ENCODE results near the gene EPN1. TPM values are rescaled to one million over a fixed set of nuclear protein-coding genes. Genes with fewer than 3 reads are reported as not detected.

The EPN1 gene
- total RNA-seq, 1 experiment from 2014 or later, result 162 TPM

DNA sequence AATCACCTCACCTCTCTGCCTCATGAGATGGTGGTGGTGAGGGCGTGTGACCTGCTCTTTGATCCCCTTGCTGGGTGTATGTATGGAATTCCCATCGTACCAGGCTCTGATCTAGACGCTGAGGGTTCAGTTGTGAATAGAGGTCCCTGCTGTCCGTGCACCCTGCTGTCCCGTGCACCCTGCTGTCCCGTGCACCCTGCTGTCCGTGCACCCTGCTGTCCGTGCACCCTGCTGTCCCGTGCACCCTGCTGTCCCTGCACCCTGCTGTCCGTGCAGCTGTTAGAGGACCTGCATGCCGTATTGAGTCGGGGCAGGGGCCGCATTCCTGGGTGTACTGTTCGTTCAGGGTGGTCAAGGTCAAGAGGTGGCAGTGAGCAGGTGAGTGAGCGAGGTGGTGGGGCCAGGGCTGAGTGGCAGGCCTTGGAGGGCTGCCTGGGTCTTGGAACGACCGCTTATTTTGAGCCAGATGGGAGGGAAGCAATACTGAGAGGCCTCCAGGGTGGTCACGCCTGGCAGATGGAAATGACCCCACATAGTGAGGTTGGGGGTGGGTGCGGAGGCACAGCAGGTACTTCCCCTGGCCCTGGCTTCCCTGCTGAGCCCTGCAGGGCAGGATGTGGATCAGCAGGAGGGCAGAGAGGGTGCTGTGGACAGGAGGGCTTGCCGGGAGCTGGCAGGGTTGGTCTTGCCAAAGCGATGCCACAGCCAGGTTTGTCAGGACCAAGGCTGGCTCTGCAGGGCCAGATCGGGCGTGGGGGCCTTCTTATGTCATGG, 4.6 kb upstream of the EPN1 start:
- TF ChIP-seq, protein P1, sequence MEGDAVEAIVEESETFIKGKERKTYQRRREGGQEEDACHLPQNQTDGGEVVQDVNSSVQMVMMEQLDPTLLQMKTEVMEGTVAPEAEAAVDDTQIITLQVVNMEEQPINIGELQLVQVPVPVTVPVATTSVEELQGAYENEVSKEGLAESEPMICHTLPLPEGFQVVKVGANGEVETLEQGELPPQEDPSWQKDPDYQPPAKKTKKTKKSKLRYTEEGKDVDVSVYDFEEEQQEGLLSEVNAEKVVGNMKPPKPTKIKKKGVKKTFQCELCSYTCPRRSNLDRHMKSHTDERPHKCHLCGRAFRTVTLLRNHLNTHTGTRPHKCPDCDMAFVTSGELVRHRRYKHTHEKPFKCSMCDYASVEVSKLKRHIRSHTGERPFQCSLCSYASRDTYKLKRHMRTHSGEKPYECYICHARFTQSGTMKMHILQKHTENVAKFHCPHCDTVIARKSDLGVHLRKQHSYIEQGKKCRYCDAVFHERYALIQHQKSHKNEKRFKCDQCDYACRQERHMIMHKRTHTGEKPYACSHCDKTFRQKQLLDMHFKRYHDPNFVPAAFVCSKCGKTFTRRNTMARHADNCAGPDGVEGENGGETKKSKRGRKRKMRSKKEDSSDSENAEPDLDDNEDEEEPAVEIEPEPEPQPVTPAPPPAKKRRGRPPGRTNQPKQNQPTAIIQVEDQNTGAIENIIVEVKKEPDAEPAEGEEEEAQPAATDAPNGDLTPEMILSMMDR (IDR thresholded peaks at IDR 0.05; ENCODE audit: unreplicated experiment), result no peak
- intact Hi-C loops (cut with micrococcal nuclease; ENCODE audit: unreplicated experiment), result no loop called here
- H3K27me3 Mint-ChIP-seq (ENCODE audit: unreplicated experiment), result no peaks in the 10 kb centered on the region
- no TSS peak for BruUV-seq (replicated peaks)
- CTCF ChIA-PET, result interaction anchor here (1.5 kb wide), 1 partner anchor 38 kb away, joined by 9 read pairs; no protein-coding TSS in a partner anchor
- H3K36me3 Mint-ChIP-seq (ENCODE audit: insufficient read depth, unreplicated experiment), result peaks cover 93% of the 10 kb centered on the region
- peak overlapping the region; percentile 8 for H3K4me3 Mint-ChIP-seq (ENCODE audit: low read depth, unreplicated experiment)
- H3K27ac Mint-ChIP-seq (ENCODE audit: unreplicated experiment), result no peak overlapping the region
- H3K9me3 Mint-ChIP-seq (ENCODE audit: low read depth, unreplicated experiment), result no peaks in the 10 kb centered on the region
- H3K4me1 Mint-ChIP-seq (ENCODE audit: low read depth, unreplicated experiment), result peaks cover 60% of the 10 kb centered on the region
- DNase-seq, result no peak

DNA sequence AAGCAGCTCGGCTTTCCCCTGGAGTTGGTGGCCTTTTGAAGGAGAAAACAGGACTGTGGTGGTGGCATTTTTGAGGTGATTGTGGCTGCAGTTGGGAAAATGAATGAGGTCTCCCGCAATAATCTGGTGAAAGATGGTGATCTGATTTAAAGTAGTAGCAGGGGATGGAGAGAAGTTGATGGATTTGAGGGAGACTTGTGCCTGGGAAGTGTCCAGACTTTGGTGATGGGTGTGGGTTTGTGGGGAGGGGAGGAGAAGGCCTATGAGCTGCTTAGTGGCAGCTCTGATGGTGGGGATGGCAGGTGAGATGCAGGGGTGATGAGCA, 4.0 kb upstream of the EPN1 start:
- TF ChIP-seq, protein P1 (IDR thresholded peaks at IDR 0.05; ENCODE audit: unreplicated experiment), result no peak
- intact Hi-C loops (cut with micrococcal nuclease; ENCODE audit: unreplicated experiment), result no loop called here
- CTCF ChIA-PET, result interaction anchor here (1.0 to 1.5 kb wide), 6 partner anchors 13 to 662 kb away, joined by 3 to 15 read pairs (median 6); partner anchors contain the start of gene U2AF2
- DNase-seq, result no peak
- H3K4me1 Mint-ChIP-seq (ENCODE audit: low read depth, unreplicated experiment), result peaks cover 60% of the 10 kb centered on the region
- peaks cover 93% of the 10 kb centered on the region for H3K36me3 Mint-ChIP-seq (ENCODE audit: insufficient read depth, unreplicated experiment)
- no TSS peak for BruUV-seq (replicated peaks)
- peak overlapping the region; percentile 10 for H3K4me3 Mint-ChIP-seq (ENCODE audit: low read depth, unreplicated experiment)
- H3K27ac Mint-ChIP-seq (ENCODE audit: unreplicated experiment), result no peak overlapping the region
- H3K9me3 Mint-ChIP-seq (ENCODE audit: low read depth, unreplicated experiment), result no peaks in the 10 kb centered on the region
- H3K27me3 Mint-ChIP-seq (ENCODE audit: unreplicated experiment), result no peaks in the 10 kb centered on the region

DNA sequence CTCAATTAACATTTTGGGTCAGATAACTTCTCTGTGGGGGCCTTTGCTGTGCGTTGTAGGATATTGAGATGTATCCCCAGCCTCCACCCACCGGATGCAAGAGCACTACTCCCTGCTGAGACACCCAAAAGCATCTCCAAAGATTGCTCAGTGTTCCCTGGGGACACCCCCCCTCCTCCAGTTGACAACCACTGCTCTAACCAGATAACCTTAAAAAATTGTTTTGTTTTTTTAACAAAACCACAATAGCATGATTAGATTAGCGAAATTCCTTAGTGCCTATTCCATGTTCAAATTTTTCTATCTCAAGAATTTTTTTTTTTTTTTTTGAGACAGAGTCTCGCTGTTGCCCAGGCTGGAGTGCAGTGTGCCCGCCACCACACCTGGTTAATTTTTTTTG, 2.6 kb upstream of the EPN1 start:
- Mint-ChIP-seq H3K4me1 (ENCODE audit: low read depth, unreplicated experiment) (peaks cover 63% of the 10 kb centered on the region), H3K4me3 (ENCODE audit: low read depth, unreplicated experiment) (no peak overlapping the region), H3K36me3 (ENCODE audit: insufficient read depth, unreplicated experiment) (peaks cover 87% of the 10 kb centered on the region), H3K9me3 (ENCODE audit: low read depth, unreplicated experiment) (no peaks in the 10 kb centered on the region), H3K27me3 (ENCODE audit: unreplicated experiment) (no peaks in the 10 kb centered on the region), H3K27ac (ENCODE audit: unreplicated experiment) (no peak overlapping the region)
- intact Hi-C loops (cut with micrococcal nuclease; ENCODE audit: unreplicated experiment), result loop anchor here (2.0 kb wide), 1 partner anchor 16 kb away; no protein-coding TSS in a partner anchor
- TF ChIP-seq, protein P1 (IDR thresholded peaks at IDR 0.05; ENCODE audit: unreplicated experiment), result no peak
- CTCF ChIA-PET, result interaction anchor here (1.5 kb wide), 2 partner anchors 12 to 40 kb away, joined by 5 to 9 read pairs; no protein-coding TSS in a partner anchor
- no peak for DNase-seq
- no TSS peak for BruUV-seq (replicated peaks)

DNA sequence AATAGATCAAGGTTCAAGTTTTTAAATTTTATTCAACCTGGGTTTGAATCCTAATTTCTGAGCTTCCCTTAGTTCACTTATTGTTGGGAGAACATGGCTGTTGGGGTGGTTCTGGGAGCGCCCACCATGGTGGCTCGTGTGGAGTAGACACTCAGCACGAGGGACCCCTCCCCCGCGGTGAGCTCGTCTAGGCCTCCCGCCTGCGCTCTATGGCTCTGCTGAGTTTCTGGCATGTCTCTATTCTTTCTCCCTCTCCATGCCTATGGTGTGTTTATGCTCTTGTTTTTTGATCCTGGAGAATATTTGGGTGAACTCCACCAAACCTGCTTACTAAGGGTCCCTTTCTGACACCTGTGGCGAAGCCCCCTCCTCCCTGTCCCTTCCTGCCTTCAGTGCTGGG, 1.6 kb upstream of the EPN1 start:
- BruUV-seq (replicated peaks), result no TSS peak
- intact Hi-C loops (cut with micrococcal nuclease; ENCODE audit: unreplicated experiment), result loop anchor here (2.0 kb wide), 1 partner anchor 17 kb away; no protein-coding TSS in a partner anchor
- peaks cover 60% of the 10 kb centered on the region for H3K4me1 Mint-ChIP-seq (ENCODE audit: low read depth, unreplicated experiment)
- CTCF ChIA-PET, result no interaction called here
- no peaks in the 10 kb centered on the region for H3K27me3 Mint-ChIP-seq (ENCODE audit: unreplicated experiment)
- TF ChIP-seq, protein P1 (IDR thresholded peaks at IDR 0.05; ENCODE audit: unreplicated experiment), result no peak
- H3K27ac Mint-ChIP-seq (ENCODE audit: unreplicated experiment), result peak overlapping the region; percentile 24
- no peaks in the 10 kb centered on the region for H3K9me3 Mint-ChIP-seq (ENCODE audit: low read depth, unreplicated experiment)
- DNase-seq, result no peak
- no peak overlapping the region for H3K4me3 Mint-ChIP-seq (ENCODE audit: low read depth, unreplicated experiment)
- H3K36me3 Mint-ChIP-seq (ENCODE audit: insufficient read depth, unreplicated experiment), result peaks cover 80% of the 10 kb centered on the region
